SU-DHL-6 (cell line): Measurements from ENCODE around the gene GALNT6.

Source experiments
- H2AFZ ChIP-seq: fragments of 200-600 bp; sonication (generic); 2 replicates; pipeline ENCODE4 v1.6.1; 2014; ENCODE audit warnings: low read depth, mild to moderate bottlenecking, moderate library complexity, mixed read lengths, antibody characterized with exemption, low read length; ENCODE audit not compliant: severe bottlenecking
- H3F3A ChIP-seq: fragments of 200-600 bp; shearing (Covaris generic); 2 replicates; pipeline ENCODE4 v1.6.0; 2016; ENCODE audit warnings: antibody characterized with exemption, mild to moderate bottlenecking; ENCODE audit not compliant: insufficient read depth
- H3K27ac ChIP-seq: fragments of 200-600 bp; sonication (generic); 2 replicates; pipeline ENCODE4 v1.5.1; 2016; ENCODE audit warnings: low read depth, mild to moderate bottlenecking, low read length, moderate library complexity, mixed read lengths
- H3K27me3 ChIP-seq: fragments of 200-600 bp; sonication (generic), shearing (Covaris generic); 2 replicates; pipeline ENCODE4 v1.6.0; 2014; ENCODE audit warnings: mild to moderate bottlenecking, low read length
- H3K36me3 ChIP-seq: fragments of 200-600 bp; sonication (generic); 2 replicates; pipeline ENCODE4 v1.6.1; 2014; ENCODE audit warnings: mild to moderate bottlenecking, low read length, mixed read lengths
- H3K4me2 ChIP-seq: fragments of 300-600, 200-600 bp; shearing (Covaris generic), sonication (generic); 2 replicates; pipeline ENCODE4 v1.6.0; 2014; ENCODE audit warnings: low read length, low read depth, mild to moderate bottlenecking; ENCODE audit not compliant: poor library complexity, severe bottlenecking
- H3K4me3 ChIP-seq: fragments of 200-600 bp; sonication (generic); 2 replicates; pipeline ENCODE4 v1.5.1; 2014; ENCODE audit warnings: antibody characterized with exemption, low read length, mild to moderate bottlenecking, mixed read lengths; ENCODE audit not compliant: insufficient read depth, poor library complexity, severe bottlenecking
- H3K79me2 ChIP-seq: fragments of 200-600 bp; sonication (generic); 2 replicates; pipeline ENCODE4 v1.6.1; 2014; ENCODE audit warnings: mild to moderate bottlenecking, low read length, moderate library complexity; ENCODE audit not compliant: insufficient read depth
- H3K9ac ChIP-seq: fragments of 200-600 bp; sonication (generic); 2 replicates; pipeline ENCODE4 v1.7.0; 2014; ENCODE audit warnings: mild to moderate bottlenecking, low read length
- H3K9me2 ChIP-seq: fragments of 200-600 bp; sonication (generic); replicated peaks from 2 replicates; pipeline ENCODE4 v1.6.1; 2014; ENCODE audit warnings: low read length; ENCODE audit not compliant: insufficient read depth
- H3K9me3 ChIP-seq: fragments of 200-600 bp; sonication (generic); 2 replicates; pipeline ENCODE4 v1.6.1; 2014; ENCODE audit warnings: low read length, mixed read lengths; ENCODE audit not compliant: insufficient read depth
- H4K20me1 ChIP-seq: fragments of 200-600 bp; sonication (generic); 2 replicates; pipeline ENCODE4 v1.6.1; 2014; ENCODE audit warnings: low read depth, mild to moderate bottlenecking, antibody characterized with exemption, low read length, moderate library complexity, mixed read lengths
- CTCF ChIP-seq: fragments of 200-600 bp; sonication (generic); IDR thresholded peaks from one replicate; pipeline ENCODE4 v1.5.1; 2017; ENCODE audit warnings: antibody characterized with exemption, mild to moderate bottlenecking, low read length, moderate library complexity; ENCODE audit not compliant: insufficient read depth, poor library complexity, severe bottlenecking
- EZH2phosphoT487 ChIP-seq: fragments of 200-600 bp; sonication (generic), shearing (Covaris generic); conservative IDR thresholded peaks from 2 replicates; pipeline ENCODE4 v1.6.1; 2018; ENCODE audit warnings: mild to moderate bottlenecking, antibody characterized with exemption, low read length, moderate library complexity, mixed read lengths

Gene GALNT6

DNA sequence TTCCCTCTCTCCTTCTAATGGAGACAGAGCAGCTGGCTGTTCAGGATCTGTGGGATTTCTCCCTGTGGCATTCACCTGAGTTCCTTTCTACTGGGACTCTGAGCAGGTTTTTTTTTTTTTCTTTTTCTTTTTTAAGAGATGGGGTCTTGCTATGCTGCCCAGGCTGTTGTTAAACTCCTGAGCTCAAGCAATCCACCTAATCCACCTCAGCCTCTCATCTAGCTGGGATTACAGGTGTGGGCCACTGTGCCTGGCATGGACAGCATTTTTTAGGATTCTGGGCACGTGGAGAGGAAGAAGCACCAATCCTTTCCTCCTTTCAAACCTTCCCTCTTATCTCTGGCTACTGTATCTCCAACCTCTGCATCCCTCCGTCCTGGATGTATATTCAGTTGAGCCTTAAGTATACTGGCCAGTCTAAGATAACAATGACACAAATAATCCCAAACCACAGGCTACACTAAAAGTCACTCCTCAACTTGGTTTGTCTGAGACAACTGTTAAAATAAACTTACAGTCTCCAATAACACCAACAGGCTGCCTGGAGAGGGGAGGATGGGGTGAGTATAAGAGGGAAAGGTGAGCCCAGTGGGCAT, 28.4 kb downstream of the GALNT6 start:
- Histone ChIP-seq H4K20me1 (no peaks in the 10 kb centered on the region), H3K27ac (no peak overlapping the region), H3K9me2 (no peaks in the 10 kb centered on the region), H3K9ac (no peak overlapping the region), H2AFZ (no peak overlapping the region), H3K79me2 (no peaks in the 10 kb centered on the region), H3K9me3 (no peaks in the 10 kb centered on the region), H3K27me3 (no peaks in the 10 kb centered on the region), H3F3A (no peaks in the 10 kb centered on the region), H3K4me3 (no peak overlapping the region), H3K4me2 (no peak overlapping the region), H3K36me3 (no peaks in the 10 kb centered on the region)
- TF ChIP-seq CTCF (no peak), EZH2phosphoT487 (no peak)

GRCh38 chr12:51362307-51362706, 28.9 kb downstream of the GALNT6 start:
- Histone ChIP-seq H3K27me3 (no peaks in the 10 kb centered on the region), H3F3A (no peaks in the 10 kb centered on the region), H3K9ac (no peak overlapping the region), H3K4me2 (no peak overlapping the region), H3K79me2 (no peaks in the 10 kb centered on the region), H3K4me3 (no peak overlapping the region), H3K9me2 (no peaks in the 10 kb centered on the region), H4K20me1 (no peaks in the 10 kb centered on the region), H3K9me3 (no peaks in the 10 kb centered on the region), H3K36me3 (no peaks in the 10 kb centered on the region), H2AFZ (no peak overlapping the region), H3K27ac (no peak overlapping the region)
- TF ChIP-seq CTCF, result no peak
- TF ChIP-seq EZH2phosphoT487, result no peak

- H3K9me3 ChIP-seq, result no peaks in the 10 kb centered on the region
- H3K27ac ChIP-seq, result no peak overlapping the region
- H3K9ac ChIP-seq, result no peak overlapping the region
- no peak overlapping the region for H3K4me2 ChIP-seq
- H3K79me2 ChIP-seq, result no peaks in the 10 kb centered on the region
- H3K36me3 ChIP-seq, result no peaks in the 10 kb centered on the region
- no peak overlapping the region for H2AFZ ChIP-seq
- no peaks in the 10 kb centered on the region for H3K9me2 ChIP-seq
- H3K27me3 ChIP-seq, result no peaks in the 10 kb centered on the region
- H3K4me3 ChIP-seq, result no peak overlapping the region
- H3F3A ChIP-seq, result no peaks in the 10 kb centered on the region
- no peak for TF ChIP-seq CTCF
- no peak for TF ChIP-seq EZH2phosphoT487
- H4K20me1 ChIP-seq, result no peaks in the 10 kb centered on the region
Measured at GRCh38 chr12:51361161-51362016, 29.8 kb downstream of the GALNT6 start.
